ENCODE data around the gene FAM111B. TPM values are rescaled to one million over a fixed set of nuclear protein-coding genes. Genes with fewer than 3 reads are reported as not detected.

Gene FAM111B
- total and polyA plus RNA-seq, 4 donors, result 0.94 to 6.9 (median 2.3) TPM

GRCh38 chr11:59115553-59115952, 8.5 kb downstream of the FAM111B start:
- DNase-seq, result no peak
- TF ChIP-seq, protein P1, sequence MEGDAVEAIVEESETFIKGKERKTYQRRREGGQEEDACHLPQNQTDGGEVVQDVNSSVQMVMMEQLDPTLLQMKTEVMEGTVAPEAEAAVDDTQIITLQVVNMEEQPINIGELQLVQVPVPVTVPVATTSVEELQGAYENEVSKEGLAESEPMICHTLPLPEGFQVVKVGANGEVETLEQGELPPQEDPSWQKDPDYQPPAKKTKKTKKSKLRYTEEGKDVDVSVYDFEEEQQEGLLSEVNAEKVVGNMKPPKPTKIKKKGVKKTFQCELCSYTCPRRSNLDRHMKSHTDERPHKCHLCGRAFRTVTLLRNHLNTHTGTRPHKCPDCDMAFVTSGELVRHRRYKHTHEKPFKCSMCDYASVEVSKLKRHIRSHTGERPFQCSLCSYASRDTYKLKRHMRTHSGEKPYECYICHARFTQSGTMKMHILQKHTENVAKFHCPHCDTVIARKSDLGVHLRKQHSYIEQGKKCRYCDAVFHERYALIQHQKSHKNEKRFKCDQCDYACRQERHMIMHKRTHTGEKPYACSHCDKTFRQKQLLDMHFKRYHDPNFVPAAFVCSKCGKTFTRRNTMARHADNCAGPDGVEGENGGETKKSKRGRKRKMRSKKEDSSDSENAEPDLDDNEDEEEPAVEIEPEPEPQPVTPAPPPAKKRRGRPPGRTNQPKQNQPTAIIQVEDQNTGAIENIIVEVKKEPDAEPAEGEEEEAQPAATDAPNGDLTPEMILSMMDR (IDR thresholded peaks at IDR 0.05; ENCODE audit: control extremely low read depth, extremely low read depth), result no peak
- Histone ChIP-seq H3K36me3 (ENCODE audit: control insufficient read depth in 4 of 4, insufficient read depth in 4 of 4, low read length in 4 of 4) (peaks cover 0 to 18% (median 0%) of the 10 kb centered on the region in 4 donors), H3K9me3 (ENCODE audit: control insufficient read depth in 4 of 4, insufficient read depth in 3 of 4, low read length in 3 of 4) (peaks cover 0 to 6% (median 3%) of the 10 kb centered on the region in 4 donors), H3K9ac (ENCODE audit: insufficient read depth in 1 of 2, low read length in 2 of 2) (no peak overlapping the region), H3K27me3 (ENCODE audit: control insufficient read depth in 3 of 3, insufficient read depth in 3 of 3, low read length in 2 of 3) (no peaks in the 10 kb centered on the region), H3K4me1 (ENCODE audit: control insufficient read depth in 5 of 5, insufficient read depth in 5 of 5, low read length in 5 of 5) (no peaks in the 10 kb centered on the region), H3K27ac (ENCODE audit: low read depth in 1 of 2, low read length in 1 of 2) (no peak overlapping the region), H3K4me3 (no peak overlapping the region)
- 96 to 100% methylated on average over 1 of the region's 1 CpG for WGBS, 2 donors
- no peak for ATAC-seq (ENCODE audit: insufficient read depth, low FRiP score)

- TF ChIP-seq, protein P1 (IDR thresholded peaks at IDR 0.05; ENCODE audit: control extremely low read depth, extremely low read depth), result no peak
- peaks cover 0 to 6% (median 3%) of the 10 kb centered on the region in 4 donors for H3K9me3 ChIP-seq (ENCODE audit: control insufficient read depth in 4 of 4, insufficient read depth in 3 of 4, low read length in 3 of 4)
- no peak overlapping the region for H3K27ac ChIP-seq (ENCODE audit: low read depth in 1 of 2, low read length in 1 of 2)
- DNase-seq, result no peak
- H3K9ac ChIP-seq (ENCODE audit: insufficient read depth in 1 of 2, low read length in 2 of 2), result no peak overlapping the region
- no peaks in the 10 kb centered on the region for H3K27me3 ChIP-seq (ENCODE audit: control insufficient read depth in 3 of 3, insufficient read depth in 3 of 3, low read length in 2 of 3)
- ATAC-seq (ENCODE audit: insufficient read depth, low FRiP score), result no peak
- H3K36me3 ChIP-seq (ENCODE audit: control insufficient read depth in 4 of 4, insufficient read depth in 4 of 4, low read length in 4 of 4), result peaks cover 0 to 18% (median 1%) of the 10 kb centered on the region in 4 donors
- H3K4me1 ChIP-seq (ENCODE audit: control insufficient read depth in 5 of 5, insufficient read depth in 5 of 5, low read length in 5 of 5), result no peaks in the 10 kb centered on the region
- 97 to 98% methylated on average over 2 of the region's 2 CpGs for whole genome bisulfite sequencing, 2 donors
- no peak overlapping the region for H3K4me3 ChIP-seq
These were observed 10.7 kb downstream of the FAM111B start for GRCh38 chr11:59117774-59118173.

- Histone ChIP-seq H3K9me3 (ENCODE audit: control insufficient read depth in 4 of 4, insufficient read depth in 3 of 4, low read length in 3 of 4) (peaks cover 0 to 6% (median 4%) of the 10 kb centered on the region in 4 donors), H3K27ac (ENCODE audit: low read depth in 1 of 2, low read length in 1 of 2) (no peak overlapping the region), H3K4me3 (no peak overlapping the region), H3K4me1 (ENCODE audit: control insufficient read depth in 5 of 5, insufficient read depth in 5 of 5, low read length in 5 of 5) (no peaks in the 10 kb centered on the region), H3K9ac (ENCODE audit: insufficient read depth in 1 of 2, low read length in 2 of 2) (no peak overlapping the region), H3K36me3 (ENCODE audit: control insufficient read depth in 4 of 4, insufficient read depth in 4 of 4, low read length in 4 of 4) (peaks cover 0 to 27% (median 4%) of the 10 kb centered on the region in 4 donors), H3K27me3 (ENCODE audit: control insufficient read depth in 3 of 3, insufficient read depth in 3 of 3, low read length in 2 of 3) (no peaks in the 10 kb centered on the region)
- TF ChIP-seq, protein P1 (IDR thresholded peaks at IDR 0.05; ENCODE audit: control extremely low read depth, extremely low read depth), result no peak
- DNase-seq (no peak), ATAC-seq (ENCODE audit: insufficient read depth, low FRiP score) (no peak)
These were observed 12.8 kb downstream of the FAM111B start for GRCh38 chr11:59119826-59120225.

Measured in lung (tissue), 12 donors.